ENCODE measurements around the gene SCN1A. TPM values are rescaled to one million over a fixed set of nuclear protein-coding genes. Genes with fewer than 3 reads are reported as not detected.

SCN1A gene
- total and polyA plus RNA-seq, 2 of the 13 experiments (the other 11 are each of a cell fraction or from before 2014, with no cell fraction given), result 19.9 to 39.4 TPM

DNA sequence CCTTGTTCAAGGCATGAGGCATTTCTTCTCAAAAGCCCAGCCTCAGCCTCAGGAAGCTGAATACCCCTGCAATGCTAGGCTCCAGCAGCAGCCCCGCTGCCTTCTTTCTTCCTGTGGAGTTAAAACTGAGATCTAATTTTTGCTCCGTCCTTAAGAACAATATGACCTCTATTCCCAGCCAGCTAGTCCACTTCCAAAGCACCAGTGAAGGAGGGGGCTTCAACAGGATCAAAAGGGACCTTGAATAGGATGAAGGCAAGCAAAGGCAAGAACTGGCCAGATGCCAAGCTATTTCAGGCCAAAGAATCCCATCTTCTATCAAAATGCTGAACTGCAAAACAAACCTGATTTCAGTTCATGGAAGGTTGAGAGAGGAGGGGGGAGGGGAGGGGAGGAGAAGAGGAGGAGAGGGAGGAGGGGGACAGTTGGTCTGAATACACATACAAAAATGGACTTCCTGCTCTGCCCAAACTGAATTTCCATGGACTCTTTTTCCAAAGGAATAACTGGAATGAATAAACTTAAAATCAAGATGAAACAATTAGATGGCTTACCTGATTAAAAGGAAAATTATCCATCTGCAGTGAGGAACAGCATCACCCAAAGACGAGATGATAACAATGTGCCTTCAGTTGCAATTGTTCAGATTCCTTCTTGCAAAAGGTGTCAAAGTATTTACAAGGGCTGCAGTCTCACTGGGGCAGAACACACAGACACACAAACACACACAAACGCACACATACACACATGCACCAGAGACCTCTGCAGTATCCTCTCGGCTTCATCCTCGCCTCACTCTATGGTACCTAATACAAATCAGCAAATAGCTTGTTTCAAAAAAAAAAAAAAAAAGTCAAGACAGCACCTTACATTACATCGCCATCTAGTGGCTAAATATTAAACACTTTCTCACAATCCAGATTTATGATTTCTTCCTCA is at the start of gene SCN1A (continued):
- TF ChIP-seq, protein P1, sequence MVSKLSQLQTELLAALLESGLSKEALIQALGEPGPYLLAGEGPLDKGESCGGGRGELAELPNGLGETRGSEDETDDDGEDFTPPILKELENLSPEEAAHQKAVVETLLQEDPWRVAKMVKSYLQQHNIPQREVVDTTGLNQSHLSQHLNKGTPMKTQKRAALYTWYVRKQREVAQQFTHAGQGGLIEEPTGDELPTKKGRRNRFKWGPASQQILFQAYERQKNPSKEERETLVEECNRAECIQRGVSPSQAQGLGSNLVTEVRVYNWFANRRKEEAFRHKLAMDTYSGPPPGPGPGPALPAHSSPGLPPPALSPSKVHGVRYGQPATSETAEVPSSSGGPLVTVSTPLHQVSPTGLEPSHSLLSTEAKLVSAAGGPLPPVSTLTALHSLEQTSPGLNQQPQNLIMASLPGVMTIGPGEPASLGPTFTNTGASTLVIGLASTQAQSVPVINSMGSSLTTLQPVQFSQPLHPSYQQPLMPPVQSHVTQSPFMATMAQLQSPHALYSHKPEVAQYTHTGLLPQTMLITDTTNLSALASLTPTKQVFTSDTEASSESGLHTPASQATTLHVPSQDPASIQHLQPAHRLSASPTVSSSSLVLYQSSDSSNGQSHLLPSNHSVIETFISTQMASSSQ (IDR thresholded peaks at IDR 0.05; ENCODE audit: low read depth), result no peak
- TF ChIP-seq, protein P1 (CRISPR knock-in tag; IDR thresholded peaks at IDR 0.05; ENCODE audit: borderline replicate concordance), result peak; percentile 58; the same call in 1 of the 2 replicates
- TF ChIP-seq HNRNPH1 (optimal IDR thresholded peaks at IDR 0.05; ENCODE audit: low read depth, low read length) (no peak), MED13 (CRISPR knock-in tag; IDR thresholded peaks at IDR 0.05) (peak; percentile 41; the same call in 1 of the 2 replicates), ZNF205 (CRISPR knock-in tag; IDR thresholded peaks at IDR 0.05) (no peak), MTF2 (CRISPR knock-in tag; IDR thresholded peaks at IDR 0.05; ENCODE audit: borderline replicate concordance) (0 out of 2 replicates have a peak, but pooled peaks have one; percentile 40), SIN3B (IDR thresholded peaks at IDR 0.05; ENCODE audit: low read length) (0 out of 2 replicates have a peak, but pooled peaks have one; percentile 35), HOXA5 (CRISPR knock-in tag; IDR thresholded peaks at IDR 0.05) (0 out of 2 replicates have a peak, but pooled peaks have one; percentile 30), ZBTB7B (CRISPR knock-in tag; IDR thresholded peaks at IDR 0.05) (peak; percentile 61; the same call in 1 of the 2 replicates), SAP130 (CRISPR knock-in tag; IDR thresholded peaks at IDR 0.05; ENCODE audit: low read depth) (peak; percentile 41; the same call in 1 of the 2 replicates), ZNF121 (CRISPR knock-in tag; IDR thresholded peaks at IDR 0.05) (no peak), ELF3 (CRISPR knock-in tag; IDR thresholded peaks at IDR 0.05) (peak; percentile 55; the same call in 1 of the 2 replicates), KDM4B (CRISPR knock-in tag; IDR thresholded peaks at IDR 0.05) (0 out of 2 replicates have a peak, but pooled peaks have one; percentile 24), MAFG (CRISPR knock-in tag; IDR thresholded peaks at IDR 0.05) (no peak), KAT8 (CRISPR knock-in tag; IDR thresholded peaks at IDR 0.05) (0 out of 2 replicates have a peak, but pooled peaks have one; percentile 25), GTF2F1 (IDR thresholded peaks at IDR 0.05; ENCODE audit: low read length) (no peak)
- TF ChIP-seq, protein P2, sequence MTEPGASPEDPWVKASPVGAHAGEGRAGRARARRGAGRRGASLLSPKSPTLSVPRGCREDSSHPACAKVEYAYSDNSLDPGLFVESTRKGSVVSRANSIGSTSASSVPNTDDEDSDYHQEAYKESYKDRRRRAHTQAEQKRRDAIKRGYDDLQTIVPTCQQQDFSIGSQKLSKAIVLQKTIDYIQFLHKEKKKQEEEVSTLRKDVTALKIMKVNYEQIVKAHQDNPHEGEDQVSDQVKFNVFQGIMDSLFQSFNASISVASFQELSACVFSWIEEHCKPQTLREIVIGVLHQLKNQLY (CRISPR knock-in tag; IDR thresholded peaks at IDR 0.05), result no peak
- TF ChIP-seq, protein P3, sequence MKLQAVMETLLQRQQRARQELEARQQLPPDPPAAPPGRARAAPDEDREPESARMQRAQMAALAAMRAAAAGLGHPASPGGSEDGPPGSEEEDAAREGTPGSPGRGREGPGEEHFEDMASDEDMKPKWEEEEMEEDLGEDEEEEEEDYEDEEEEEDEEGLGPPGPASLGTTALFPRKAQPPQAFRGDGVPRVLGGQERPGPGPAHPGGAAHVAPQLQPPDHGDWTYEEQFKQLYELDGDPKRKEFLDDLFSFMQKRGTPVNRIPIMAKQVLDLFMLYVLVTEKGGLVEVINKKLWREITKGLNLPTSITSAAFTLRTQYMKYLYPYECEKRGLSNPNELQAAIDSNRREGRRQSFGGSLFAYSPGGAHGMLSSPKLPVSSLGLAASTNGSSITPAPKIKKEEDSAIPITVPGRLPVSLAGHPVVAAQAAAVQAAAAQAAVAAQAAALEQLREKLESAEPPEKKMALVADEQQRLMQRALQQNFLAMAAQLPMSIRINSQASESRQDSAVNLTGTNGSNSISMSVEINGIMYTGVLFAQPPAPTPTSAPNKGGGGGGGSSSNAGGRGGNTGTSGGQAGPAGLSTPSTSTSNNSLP (IDR thresholded peaks at IDR 0.05; ENCODE audit: low read depth, low read length), result peak; percentile 84
- TF ChIP-seq, protein P4, sequence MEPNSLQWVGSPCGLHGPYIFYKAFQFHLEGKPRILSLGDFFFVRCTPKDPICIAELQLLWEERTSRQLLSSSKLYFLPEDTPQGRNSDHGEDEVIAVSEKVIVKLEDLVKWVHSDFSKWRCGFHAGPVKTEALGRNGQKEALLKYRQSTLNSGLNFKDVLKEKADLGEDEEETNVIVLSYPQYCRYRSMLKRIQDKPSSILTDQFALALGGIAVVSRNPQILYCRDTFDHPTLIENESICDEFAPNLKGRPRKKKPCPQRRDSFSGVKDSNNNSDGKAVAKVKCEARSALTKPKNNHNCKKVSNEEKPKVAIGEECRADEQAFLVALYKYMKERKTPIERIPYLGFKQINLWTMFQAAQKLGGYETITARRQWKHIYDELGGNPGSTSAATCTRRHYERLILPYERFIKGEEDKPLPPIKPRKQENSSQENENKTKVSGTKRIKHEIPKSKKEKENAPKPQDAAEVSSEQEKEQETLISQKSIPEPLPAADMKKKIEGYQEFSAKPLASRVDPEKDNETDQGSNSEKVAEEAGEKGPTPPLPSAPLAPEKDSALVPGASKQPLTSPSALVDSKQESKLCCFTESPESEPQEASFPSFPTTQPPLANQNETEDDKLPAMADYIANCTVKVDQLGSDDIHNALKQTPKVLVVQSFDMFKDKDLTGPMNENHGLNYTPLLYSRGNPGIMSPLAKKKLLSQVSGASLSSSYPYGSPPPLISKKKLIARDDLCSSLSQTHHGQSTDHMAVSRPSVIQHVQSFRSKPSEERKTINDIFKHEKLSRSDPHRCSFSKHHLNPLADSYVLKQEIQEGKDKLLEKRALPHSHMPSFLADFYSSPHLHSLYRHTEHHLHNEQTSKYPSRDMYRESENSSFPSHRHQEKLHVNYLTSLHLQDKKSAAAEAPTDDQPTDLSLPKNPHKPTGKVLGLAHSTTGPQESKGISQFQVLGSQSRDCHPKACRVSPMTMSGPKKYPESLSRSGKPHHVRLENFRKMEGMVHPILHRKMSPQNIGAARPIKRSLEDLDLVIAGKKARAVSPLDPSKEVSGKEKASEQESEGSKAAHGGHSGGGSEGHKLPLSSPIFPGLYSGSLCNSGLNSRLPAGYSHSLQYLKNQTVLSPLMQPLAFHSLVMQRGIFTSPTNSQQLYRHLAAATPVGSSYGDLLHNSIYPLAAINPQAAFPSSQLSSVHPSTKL (CRISPR knock-in tag; IDR thresholded peaks at IDR 0.05), result peak; percentile 69
